ENCODE measurements around the gene GUCA2A. TPM values are rescaled to one million over a fixed set of nuclear protein-coding genes. Genes with fewer than 3 reads are reported as not detected.

The GUCA2A gene
- total and polyA plus RNA-seq, 2 of the 8 experiments (the other 6 are each of a cell fraction or from before 2014, with no cell fraction given) = not detected

DNA sequence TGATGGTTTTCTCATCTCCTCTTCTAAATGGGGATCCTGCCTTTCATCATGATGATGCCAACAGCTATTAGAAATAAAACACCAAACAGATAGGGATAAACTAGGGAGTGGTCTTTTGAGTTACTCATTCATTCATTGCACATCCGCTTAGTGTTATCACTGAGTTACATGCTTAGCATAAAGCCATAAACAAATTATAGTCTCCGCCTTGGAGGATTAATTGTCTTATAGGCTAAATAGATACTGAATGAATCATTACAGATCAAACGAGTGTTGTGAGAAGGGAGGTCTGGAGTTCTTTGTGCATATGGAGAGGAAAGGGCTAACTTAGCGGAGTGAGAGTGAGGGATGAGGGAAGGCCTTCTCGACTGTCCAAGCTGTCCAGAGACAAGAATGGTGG lies 31.2 kb downstream of the GUCA2A start:
- H2AK5ac ChIP-seq (ENCODE audit: low read depth, low read length) = no peak overlapping the region
- TF ChIP-seq KDM4A (IDR thresholded peaks at IDR 0.05; ENCODE audit: low read depth, low read length, severe bottlenecking) (no peak), TAF7 (optimal IDR thresholded peaks at IDR 0.05; ENCODE audit: borderline replicate concordance, low read depth, low read length) (no peak), CEBPB (IDR thresholded peaks at IDR 0.05; ENCODE audit: low read depth, low read length) (no peak), JUND (IDR thresholded peaks at IDR 0.05; ENCODE audit: low read length) (no peak), BACH1 (IDR thresholded peaks at IDR 0.05; ENCODE audit: low read length) (no peak), CREB1 (IDR thresholded peaks at IDR 0.05) (no peak), TAF1 (IDR thresholded peaks at IDR 0.05; ENCODE audit: low read depth, low read length) (no peak), BRCA1 (IDR thresholded peaks at IDR 0.05; ENCODE audit: low read depth, low read length) (no peak), RXRA (IDR thresholded peaks at IDR 0.05; ENCODE audit: insufficient read depth, low read depth, low read length) (no peak), JUN (IDR thresholded peaks at IDR 0.05; ENCODE audit: low read depth, low read length) (no peak), HDAC6 (IDR thresholded peaks at IDR 0.05; ENCODE audit: low read depth, low read length) (no peak), RFX5 (IDR thresholded peaks at IDR 0.05; ENCODE audit: borderline replicate concordance, low read depth, low read length) (no peak)
- TF ChIP-seq, protein P1, sequence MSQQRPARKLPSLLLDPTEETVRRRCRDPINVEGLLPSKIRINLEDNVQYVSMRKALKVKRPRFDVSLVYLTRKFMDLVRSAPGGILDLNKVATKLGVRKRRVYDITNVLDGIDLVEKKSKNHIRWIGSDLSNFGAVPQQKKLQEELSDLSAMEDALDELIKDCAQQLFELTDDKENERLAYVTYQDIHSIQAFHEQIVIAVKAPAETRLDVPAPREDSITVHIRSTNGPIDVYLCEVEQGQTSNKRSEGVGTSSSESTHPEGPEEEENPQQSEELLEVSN (IDR thresholded peaks at IDR 0.05) = no peak
- TF ChIP-seq, protein P2, sequence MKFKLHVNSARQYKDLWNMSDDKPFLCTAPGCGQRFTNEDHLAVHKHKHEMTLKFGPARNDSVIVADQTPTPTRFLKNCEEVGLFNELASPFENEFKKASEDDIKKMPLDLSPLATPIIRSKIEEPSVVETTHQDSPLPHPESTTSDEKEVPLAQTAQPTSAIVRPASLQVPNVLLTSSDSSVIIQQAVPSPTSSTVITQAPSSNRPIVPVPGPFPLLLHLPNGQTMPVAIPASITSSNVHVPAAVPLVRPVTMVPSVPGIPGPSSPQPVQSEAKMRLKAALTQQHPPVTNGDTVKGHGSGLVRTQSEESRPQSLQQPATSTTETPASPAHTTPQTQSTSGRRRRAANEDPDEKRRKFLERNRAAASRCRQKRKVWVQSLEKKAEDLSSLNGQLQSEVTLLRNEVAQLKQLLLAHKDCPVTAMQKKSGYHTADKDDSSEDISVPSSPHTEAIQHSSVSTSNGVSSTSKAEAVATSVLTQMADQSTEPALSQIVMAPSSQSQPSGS (IDR thresholded peaks at IDR 0.05; ENCODE audit: low read length) = no peak

More for the DNA sequence above, 31.2 kb downstream of the GUCA2A start:
- peak overlapping the region; percentile 30; the same call in 1 of the 2 replicates for H2AFZ ChIP-seq (ENCODE audit: low read length)
- no peak overlapping the region for H3K27ac ChIP-seq (ENCODE audit: low read depth, low read length)
- H3K18ac ChIP-seq (ENCODE audit: extremely low read depth, low read length) = no peak overlapping the region
- no peak overlapping the region for H3K56ac ChIP-seq (replicated peaks; ENCODE audit: insufficient read length, low read depth, low read length)
- H3K9ac ChIP-seq (replicated peaks in 1 of 4; ENCODE audit: extremely low read depth in 1 of 4, low read depth in 3 of 4, low read length in 3 of 4) = no peak overlapping the region
- ChIA-PET POLR2A (ENCODE audit: partially characterized antibody) (no interaction called here), CTCF (ENCODE audit: partially characterized antibody) (no interaction called here)
- no peak overlapping the region for H3K4ac ChIP-seq (replicated peaks; ENCODE audit: insufficient read length, low read depth, low read length)
- no peak overlapping the region for H3K23ac ChIP-seq (ENCODE audit: insufficient read length)
- H2BK12ac ChIP-seq (ENCODE audit: low read depth, low read length) = no peak overlapping the region
- WGBS, 2 experiments (ENCODE audit: extremely low coverage in 1 of 2, insufficient coverage in 1 of 2, insufficient read length in 1 of 2, insufficient replicate concordance in 2 of 2, low coverage in 1 of 2, low lambda C conversion rate in 2 of 2, missing lambda C conversion rate in 1 of 2) = 92% methylated on average over 5 of the region's 5 CpGs; no CpG with 5 or more reads in 1 of the 2 experiments
- no peaks in the 10 kb centered on the region for H3K36me3 ChIP-seq (ENCODE audit: control insufficient read depth in 2 of 4, insufficient read depth in 4 of 4, low read length in 3 of 4)
- no peak overlapping the region for H2BK120ac ChIP-seq (replicated peaks; ENCODE audit: low read depth, low read length)
- no peak overlapping the region for H4K5ac ChIP-seq (ENCODE audit: insufficient read length, low read depth, low read length)
- H3K4me2 ChIP-seq (ENCODE audit: insufficient read depth in 1 of 2, low read depth in 2 of 2, low read length in 2 of 2) = no peak overlapping the region
- H3K79me2 ChIP-seq (ENCODE audit: control insufficient read depth in 1 of 2, insufficient read depth in 2 of 2, low read length in 2 of 2) = no peaks in the 10 kb centered on the region
- no peak overlapping the region for H4K91ac ChIP-seq (replicated peaks; ENCODE audit: insufficient read length, low read length)
- H2BK5ac ChIP-seq (ENCODE audit: low read depth, low read length) = no peak overlapping the region
- no peak overlapping the region for H4K8ac ChIP-seq (ENCODE audit: extremely low read depth, insufficient read depth, low read length)
- no peaks in the 10 kb centered on the region for H3K9me3 ChIP-seq (ENCODE audit: insufficient read depth in 2 of 2, low read depth in 1 of 2, low read length in 1 of 2)
- no peak for FAIRE-seq
- DNase-seq (ENCODE audit: low read depth in 1 of 2, low spot score in 2 of 2) = no peak
- H4K20me1 ChIP-seq (replicated peaks in 1 of 2; ENCODE audit: control insufficient read depth in 1 of 2, insufficient read depth in 2 of 2, low read length in 2 of 2) = no peaks in the 10 kb centered on the region
- H3K14ac ChIP-seq (ENCODE audit: insufficient read length) = no peak overlapping the region
- no peaks in the 10 kb centered on the region for H3K27me3 ChIP-seq (replicated peaks in 1 of 4; ENCODE audit: control insufficient read depth in 3 of 4, extremely low read depth in 1 of 4, insufficient read depth in 3 of 4, low read length in 3 of 4)
- H2BK20ac ChIP-seq (ENCODE audit: low read length) = no peak overlapping the region
- H3K79me1 ChIP-seq (ENCODE audit: low read depth, low read length) = no peaks in the 10 kb centered on the region
- H3K23me2 ChIP-seq (ENCODE audit: low read depth, low read length) = no peaks in the 10 kb centered on the region
- H3K4me3 ChIP-seq (ENCODE audit: extremely low read depth in 1 of 4, insufficient read depth in 2 of 4, low read depth in 3 of 4, low read length in 4 of 4) = no peak overlapping the region
- H2BK15ac ChIP-seq (ENCODE audit: low read length) = no peak overlapping the region
- peaks cover 0 to 2% (median 0%) of the 10 kb centered on the region in 4 experiments; a peak in 2 of 7 replicates for H3K4me1 ChIP-seq (replicated peaks in 1 of 4; ENCODE audit: control insufficient read depth in 3 of 4, insufficient read depth in 4 of 4, low read length in 3 of 4)

All from H1 (cell line).